Measurements from ENCODE around the gene GALNT15. TPM values are rescaled to one million over a fixed set of nuclear protein-coding genes. Genes with fewer than 3 reads are reported as not detected.
A peak's percentile ranks its signal among the peaks of the same experiment; 100 is the strongest.

GALNT15 gene
- total RNA-seq: 100 to 1,000 TPM in 1 of 5 donors, 10 to 100 TPM in 4; 16.5 to 133 (median 58.3) TPM
- 1 to 10 TPM; 4.2 to 5.7 (median 4.6) TPM for polyA plus RNA-seq
- long read RNA-seq, donor 1: 0 reads
- long read RNA-seq, donor 2: 0 reads
- long read RNA-seq, donor 3: 0 reads
- long read RNA-seq, donor 4: 0 reads
- long read RNA-seq, donor 5, full-length matches to known transcripts: 1 of 1 reads
- long read RNA-seq, donor 5, partial matches to known transcripts: 0 of 1 reads
- long read RNA-seq, donor 5, other reads (novel, unspliced or antisense): 0 of 1 reads
- long read RNA-seq, donor 6: 0 reads
- long read RNA-seq, donor 7, full-length matches to known transcripts: 1 of 1 reads
- long read RNA-seq, donor 7, partial matches to known transcripts: 0 of 1 reads
- long read RNA-seq, donor 7, other reads (novel, unspliced or antisense): 0 of 1 reads
- long read RNA-seq, donor 8: 0 reads
- long read RNA-seq, donor 9: 0 reads
- long read RNA-seq, donor 10: 0 reads

DNA sequence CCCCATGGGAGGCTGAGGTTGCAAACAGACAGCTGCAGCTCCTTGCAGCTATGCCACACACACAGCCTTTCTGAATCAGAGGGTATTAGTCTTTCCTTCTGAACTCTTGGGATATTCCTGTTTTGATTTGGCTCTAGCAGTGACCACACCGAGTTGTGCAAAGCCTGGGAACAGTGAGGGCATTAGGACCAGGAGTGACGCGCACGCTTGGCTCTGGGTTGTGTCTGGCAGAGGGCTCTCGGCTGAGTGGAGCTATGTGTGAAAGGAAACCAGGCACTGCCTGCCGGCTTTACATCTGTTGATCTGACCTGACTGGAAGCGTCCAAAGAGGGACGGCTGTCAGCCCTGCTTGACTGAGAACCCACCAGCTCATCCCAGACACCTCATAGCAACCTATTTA lies at the start of gene GALNT15:
GALNT15 (plus strand) TSS at position 292 of the 400 bp plus-strand sequence. CDS start 472 bp downstream, outside the sequence.
- H3K27ac ChIP-seq: peak within 1 kb of the TSS; percentile 9 to 70 (median 64)
- peak within 1 kb of the TSS; percentile 33 to 55 (median 40) for H3K4me3 ChIP-seq
- peaks cover 5 to 36% (median 20%) of the 10 kb centered on the region in 4 donors for H3K4me1 ChIP-seq
- no peaks in the 10 kb centered on the region for H3K9me3 ChIP-seq
- intact Hi-C loops (cut with DNase I; ENCODE audit: low total_unique reads): no loop called here
- no peaks in the 10 kb centered on the region for H3K36me3 ChIP-seq
- TF ChIP-seq EP300 (IDR thresholded peaks at IDR 0.05): no peak
- TF ChIP-seq, protein P1, sequence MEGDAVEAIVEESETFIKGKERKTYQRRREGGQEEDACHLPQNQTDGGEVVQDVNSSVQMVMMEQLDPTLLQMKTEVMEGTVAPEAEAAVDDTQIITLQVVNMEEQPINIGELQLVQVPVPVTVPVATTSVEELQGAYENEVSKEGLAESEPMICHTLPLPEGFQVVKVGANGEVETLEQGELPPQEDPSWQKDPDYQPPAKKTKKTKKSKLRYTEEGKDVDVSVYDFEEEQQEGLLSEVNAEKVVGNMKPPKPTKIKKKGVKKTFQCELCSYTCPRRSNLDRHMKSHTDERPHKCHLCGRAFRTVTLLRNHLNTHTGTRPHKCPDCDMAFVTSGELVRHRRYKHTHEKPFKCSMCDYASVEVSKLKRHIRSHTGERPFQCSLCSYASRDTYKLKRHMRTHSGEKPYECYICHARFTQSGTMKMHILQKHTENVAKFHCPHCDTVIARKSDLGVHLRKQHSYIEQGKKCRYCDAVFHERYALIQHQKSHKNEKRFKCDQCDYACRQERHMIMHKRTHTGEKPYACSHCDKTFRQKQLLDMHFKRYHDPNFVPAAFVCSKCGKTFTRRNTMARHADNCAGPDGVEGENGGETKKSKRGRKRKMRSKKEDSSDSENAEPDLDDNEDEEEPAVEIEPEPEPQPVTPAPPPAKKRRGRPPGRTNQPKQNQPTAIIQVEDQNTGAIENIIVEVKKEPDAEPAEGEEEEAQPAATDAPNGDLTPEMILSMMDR (IDR thresholded peaks at IDR 0.05): no peak
- TF ChIP-seq POLR2AphosphoS5 (IDR thresholded peaks at IDR 0.05): peak; percentile 74 to 82 (median 81)
- no peak for TF ChIP-seq POLR2A (IDR thresholded peaks at IDR 0.05)
- 7 to 27% (median 18%) methylated on average over 5 to 8 of the region's 8 CpGs for WGBS, 5 donors
- no peaks in the 10 kb centered on the region for H3K27me3 ChIP-seq
- peak; percentile 69 to 85 for DNase-seq

GRCh38 chr3:16126634-16127033 lies 47.8 kb upstream of the GALNT15 start:
- Histone ChIP-seq H3K36me3 (no peaks in the 10 kb centered on the region), H3K27me3 (no peaks in the 10 kb centered on the region), H3K27ac (no peak overlapping the region), H3K4me1 (no peaks in the 10 kb centered on the region), H3K4me3 (no peak overlapping the region), H3K9me3 (no peaks in the 10 kb centered on the region)
- TF ChIP-seq, protein P1 (IDR thresholded peaks at IDR 0.05): no peak
- TF ChIP-seq EP300 (IDR thresholded peaks at IDR 0.05) (no peak), POLR2AphosphoS5 (IDR thresholded peaks at IDR 0.05) (no peak), POLR2A (IDR thresholded peaks at IDR 0.05) (no peak)
- intact Hi-C loops (cut with DNase I; ENCODE audit: low total_unique reads): no loop called here
- 79 to 89% (median 83%) methylated on average over 8 of the region's 8 CpGs for WGBS, 5 donors
- DNase-seq: no peak

- Histone ChIP-seq H3K27me3 (no peaks in the 10 kb centered on the region), H3K4me1 (peaks cover 0 to 4% (median 2%) of the 10 kb centered on the region in 4 donors), H3K27ac (no peak overlapping the region), H3K4me3 (no peak overlapping the region), H3K9me3 (no peaks in the 10 kb centered on the region), H3K36me3 (no peaks in the 10 kb centered on the region)
- DNase-seq: no peak
- 89 to 96% (median 95%) methylated on average over 8 of the region's 8 CpGs for WGBS, 5 donors
- TF ChIP-seq, protein P1 (IDR thresholded peaks at IDR 0.05): no peak
- TF ChIP-seq POLR2A (IDR thresholded peaks at IDR 0.05) (no peak), EP300 (IDR thresholded peaks at IDR 0.05) (no peak), POLR2AphosphoS5 (IDR thresholded peaks at IDR 0.05) (no peak)
- intact Hi-C loops (cut with DNase I; ENCODE audit: low total_unique reads): no loop called here
Observed at GRCh38 chr3:16127249-16127648, 47.2 kb upstream of the GALNT15 start.

GRCh38 chr3:16130066-16130465 lies 44.4 kb upstream of the GALNT15 start:
- Histone ChIP-seq H3K27ac (no peak overlapping the region), H3K4me3 (no peak overlapping the region), H3K9me3 (no peaks in the 10 kb centered on the region), H3K4me1 (peaks cover 0 to 17% (median 8%) of the 10 kb centered on the region in 4 donors), H3K27me3 (no peaks in the 10 kb centered on the region), H3K36me3 (no peaks in the 10 kb centered on the region)
- WGBS, 5 donors: 50 to 60% (median 58%) methylated on average over 4 of the region's 4 CpGs
- TF ChIP-seq POLR2AphosphoS5 (IDR thresholded peaks at IDR 0.05) (no peak), EP300 (IDR thresholded peaks at IDR 0.05) (no peak), POLR2A (IDR thresholded peaks at IDR 0.05) (no peak)
- intact Hi-C loops (cut with DNase I; ENCODE audit: low total_unique reads): no loop called here
- DNase-seq: peak in 1 of 2 donors; percentile 14

Measured in stomach (tissue), 19 donors.